ENCODE results near the gene CNOT3. TPM values are rescaled to one million over a fixed set of nuclear protein-coding genes. Genes with fewer than 3 reads are reported as not detected.
A peak's percentile ranks its signal among the peaks of the same experiment; 100 is the strongest.

Gene CNOT3
- total RNA-seq, 1 experiment from 2014 or later, result 76.7 TPM

DNA sequence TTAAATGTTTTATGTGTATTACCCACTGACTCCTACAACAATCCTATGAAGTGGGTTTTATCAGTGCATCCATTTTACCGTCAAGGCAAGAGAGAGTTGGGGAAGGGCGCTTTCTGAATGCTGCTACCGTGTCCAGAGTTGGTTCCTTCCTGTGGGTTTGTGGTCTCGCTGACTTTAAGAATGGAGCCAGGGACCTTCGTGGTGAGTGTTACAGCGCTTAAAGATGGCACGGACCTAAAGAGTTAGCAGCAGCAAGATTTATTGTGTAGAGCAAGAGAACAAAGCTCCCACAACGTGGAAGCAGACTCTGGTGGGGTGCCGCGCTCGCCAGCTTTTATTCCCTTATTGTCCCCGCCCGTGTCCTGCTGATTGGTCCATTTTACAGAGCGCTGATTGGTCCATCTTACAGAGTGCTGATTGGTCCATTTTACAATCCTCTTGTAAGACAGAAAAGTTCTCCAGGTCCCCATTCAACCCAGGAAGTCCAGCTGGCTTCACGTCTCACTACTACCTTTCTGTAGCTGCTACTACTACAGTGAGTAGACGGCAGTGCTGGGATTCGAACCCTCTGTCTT is 43.0 kb upstream of the CNOT3 start (continued):
- TF ChIP-seq ZNF274 (IDR thresholded peaks at IDR 0.05; ENCODE audit: low read depth, low read length), result no peak

DNA sequence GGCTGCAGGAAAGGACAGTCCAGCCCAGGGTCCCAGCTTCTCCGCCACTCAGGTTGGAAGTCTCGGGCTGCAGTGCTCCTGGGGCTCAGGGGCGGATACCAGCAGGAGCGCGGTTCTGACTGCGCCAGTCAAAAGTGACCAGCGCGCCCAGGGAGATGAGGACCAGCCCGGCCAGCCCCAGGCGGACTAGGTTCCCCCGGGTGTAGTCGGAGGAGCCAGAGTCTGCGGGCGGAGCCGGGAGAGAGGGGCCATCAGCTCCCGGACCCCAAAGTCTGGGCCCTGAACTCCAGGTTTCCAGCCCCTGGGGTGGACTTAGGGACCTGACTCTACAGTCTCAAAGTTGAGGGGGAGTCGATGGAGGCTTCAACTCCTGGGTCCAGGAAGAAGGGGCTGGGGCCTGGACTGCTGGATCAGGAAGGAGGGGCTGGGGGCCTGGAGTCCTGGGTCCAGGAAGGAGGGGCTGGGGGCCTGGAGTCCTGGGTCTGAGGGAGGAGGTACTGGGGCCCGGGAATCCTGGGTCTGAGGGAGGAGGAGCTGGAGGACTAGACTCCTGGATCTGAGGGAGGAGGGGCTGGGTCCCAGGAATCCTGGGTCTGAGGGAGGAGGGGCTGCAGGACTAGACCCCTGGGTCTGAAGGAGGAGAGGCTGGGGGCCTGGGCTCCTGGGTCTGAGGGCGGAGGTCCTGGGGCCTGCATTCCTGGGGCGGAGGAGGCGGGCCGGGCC is 42.3 kb upstream of the CNOT3 start:
- peaks cover 7 to 20% of the 10 kb centered on the region in 2 experiments; a peak in 3 of 4 replicates for H3K4me1 ChIP-seq (ENCODE audit: control insufficient read depth in 1 of 2, insufficient read depth in 2 of 2, low read length in 2 of 2)
- intact Hi-C loops (cut with micrococcal nuclease), result loop anchor here (10.0 kb wide), 1 partner anchor 290 kb away; no protein-coding TSS in a partner anchor
- no TSS peak for BruUV-seq (replicated peaks)
- POLR2A ChIA-PET, result no interaction called here
- no peaks in the 10 kb centered on the region for H4K20me1 ChIP-seq (ENCODE audit: insufficient read depth)
- DNase-seq (ENCODE audit: low read depth, low spot score) (no peak), ATAC-seq (no peak; the same call in 1 of the 2 replicates)
- RAD21 ChIA-PET (ENCODE audit: low non-redundant PET in 1 of 2, low total read pairs in 2 of 2, uncharacterized antibody in 2 of 2, unreplicated experiment in 2 of 2), result interaction anchor here in 1 of 2 experiments (0.6 kb wide), 1 partner anchor 298 kb away, joined by 4 read pairs; no protein-coding TSS in a partner anchor
- H3K9me3 ChIP-seq (ENCODE audit: control insufficient read depth in 1 of 2, insufficient read depth in 1 of 2, low read depth in 1 of 2, low read length in 2 of 2), result no peaks in the 10 kb centered on the region
- H3K9ac ChIP-seq (ENCODE audit: low read length), result peak overlapping the region; percentile 41; the same call in 1 of the 2 replicates
- H3K79me2 ChIP-seq (ENCODE audit: insufficient read depth, low read length), result no peaks in the 10 kb centered on the region
- no peaks in the 10 kb centered on the region for H3K27me3 ChIP-seq (ENCODE audit: insufficient read depth, low read length)
- peak overlapping the region; percentile 54 for H2AFZ ChIP-seq (ENCODE audit: low read depth, low read length, poor library complexity, severe bottlenecking)
- H3K4me3 ChIP-seq (replicated peaks in 1 of 2; ENCODE audit: low read depth in 1 of 2, low read length in 2 of 2), result peak overlapping the region; percentile 33 to 51
- peak overlapping the region; percentile 80 for H3K4me2 ChIP-seq (ENCODE audit: low read length)
- no peaks in the 10 kb centered on the region for H3K9me2 ChIP-seq (ENCODE audit: insufficient read depth)
- H3K27ac ChIP-seq (ENCODE audit: low read depth, low read length), result peak overlapping the region; percentile 10; the same call in 1 of the 2 replicates
- CTCF ChIA-PET, result no interaction called here
- H3K36me3 ChIP-seq (ENCODE audit: control insufficient read depth in 1 of 2, insufficient read depth in 2 of 2, low read length in 2 of 2), result no peaks in the 10 kb centered on the region
- TF ChIP-seq YY1 (IDR thresholded peaks at IDR 0.05; ENCODE audit: extremely low read depth, insufficient replicate concordance, low read depth, low read length), result no peak
- TF ChIP-seq, protein P1, sequence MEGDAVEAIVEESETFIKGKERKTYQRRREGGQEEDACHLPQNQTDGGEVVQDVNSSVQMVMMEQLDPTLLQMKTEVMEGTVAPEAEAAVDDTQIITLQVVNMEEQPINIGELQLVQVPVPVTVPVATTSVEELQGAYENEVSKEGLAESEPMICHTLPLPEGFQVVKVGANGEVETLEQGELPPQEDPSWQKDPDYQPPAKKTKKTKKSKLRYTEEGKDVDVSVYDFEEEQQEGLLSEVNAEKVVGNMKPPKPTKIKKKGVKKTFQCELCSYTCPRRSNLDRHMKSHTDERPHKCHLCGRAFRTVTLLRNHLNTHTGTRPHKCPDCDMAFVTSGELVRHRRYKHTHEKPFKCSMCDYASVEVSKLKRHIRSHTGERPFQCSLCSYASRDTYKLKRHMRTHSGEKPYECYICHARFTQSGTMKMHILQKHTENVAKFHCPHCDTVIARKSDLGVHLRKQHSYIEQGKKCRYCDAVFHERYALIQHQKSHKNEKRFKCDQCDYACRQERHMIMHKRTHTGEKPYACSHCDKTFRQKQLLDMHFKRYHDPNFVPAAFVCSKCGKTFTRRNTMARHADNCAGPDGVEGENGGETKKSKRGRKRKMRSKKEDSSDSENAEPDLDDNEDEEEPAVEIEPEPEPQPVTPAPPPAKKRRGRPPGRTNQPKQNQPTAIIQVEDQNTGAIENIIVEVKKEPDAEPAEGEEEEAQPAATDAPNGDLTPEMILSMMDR (IDR thresholded peaks at IDR 0.05 in 2 of 3, conservative IDR thresholded peaks at IDR 0.05 in 1 of 3; ENCODE audit: borderline replicate concordance in 1 of 3, insufficient read depth in 1 of 3, low read depth in 2 of 3, low read length in 2 of 3), result no peak
- no peak for TF ChIP-seq TCF7L2 (IDR thresholded peaks at IDR 0.05; ENCODE audit: borderline replicate concordance, extremely low read depth, insufficient read depth, insufficient read length)
- no peak for TF ChIP-seq CEBPB (IDR thresholded peaks at IDR 0.05; ENCODE audit: low read depth)
- TF ChIP-seq, protein P2, sequence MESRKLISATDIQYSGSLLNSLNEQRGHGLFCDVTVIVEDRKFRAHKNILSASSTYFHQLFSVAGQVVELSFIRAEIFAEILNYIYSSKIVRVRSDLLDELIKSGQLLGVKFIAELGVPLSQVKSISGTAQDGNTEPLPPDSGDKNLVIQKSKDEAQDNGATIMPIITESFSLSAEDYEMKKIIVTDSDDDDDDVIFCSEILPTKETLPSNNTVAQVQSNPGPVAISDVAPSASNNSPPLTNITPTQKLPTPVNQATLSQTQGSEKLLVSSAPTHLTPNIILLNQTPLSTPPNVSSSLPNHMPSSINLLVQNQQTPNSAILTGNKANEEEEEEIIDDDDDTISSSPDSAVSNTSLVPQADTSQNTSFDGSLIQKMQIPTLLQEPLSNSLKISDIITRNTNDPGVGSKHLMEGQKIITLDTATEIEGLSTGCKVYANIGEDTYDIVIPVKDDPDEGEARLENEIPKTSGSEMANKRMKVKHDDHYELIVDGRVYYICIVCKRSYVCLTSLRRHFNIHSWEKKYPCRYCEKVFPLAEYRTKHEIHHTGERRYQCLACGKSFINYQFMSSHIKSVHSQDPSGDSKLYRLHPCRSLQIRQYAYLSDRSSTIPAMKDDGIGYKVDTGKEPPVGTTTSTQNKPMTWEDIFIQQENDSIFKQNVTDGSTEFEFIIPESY (IDR thresholded peaks at IDR 0.05; ENCODE audit: extremely low read depth, insufficient replicate concordance, low read length), result no peak
- TF ChIP-seq, protein P3, sequence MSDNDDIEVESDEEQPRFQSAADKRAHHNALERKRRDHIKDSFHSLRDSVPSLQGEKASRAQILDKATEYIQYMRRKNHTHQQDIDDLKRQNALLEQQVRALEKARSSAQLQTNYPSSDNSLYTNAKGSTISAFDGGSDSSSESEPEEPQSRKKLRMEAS (IDR thresholded peaks at IDR 0.05), result no peak
- no peak for TF ChIP-seq ZNF274 (IDR thresholded peaks at IDR 0.05; ENCODE audit: low read depth, low read length)
- no peak for TF ChIP-seq RAD21 (IDR thresholded peaks at IDR 0.05; ENCODE audit: low read depth)
- no peak for TF ChIP-seq SIN3A (IDR thresholded peaks at IDR 0.05; ENCODE audit: low read depth)
- TF ChIP-seq SP1 (IDR thresholded peaks at IDR 0.05; ENCODE audit: low read depth), result no peak
- no peak for TF ChIP-seq ELF1 (IDR thresholded peaks at IDR 0.05; ENCODE audit: borderline replicate concordance, low read depth)
- TF ChIP-seq, protein P4, sequence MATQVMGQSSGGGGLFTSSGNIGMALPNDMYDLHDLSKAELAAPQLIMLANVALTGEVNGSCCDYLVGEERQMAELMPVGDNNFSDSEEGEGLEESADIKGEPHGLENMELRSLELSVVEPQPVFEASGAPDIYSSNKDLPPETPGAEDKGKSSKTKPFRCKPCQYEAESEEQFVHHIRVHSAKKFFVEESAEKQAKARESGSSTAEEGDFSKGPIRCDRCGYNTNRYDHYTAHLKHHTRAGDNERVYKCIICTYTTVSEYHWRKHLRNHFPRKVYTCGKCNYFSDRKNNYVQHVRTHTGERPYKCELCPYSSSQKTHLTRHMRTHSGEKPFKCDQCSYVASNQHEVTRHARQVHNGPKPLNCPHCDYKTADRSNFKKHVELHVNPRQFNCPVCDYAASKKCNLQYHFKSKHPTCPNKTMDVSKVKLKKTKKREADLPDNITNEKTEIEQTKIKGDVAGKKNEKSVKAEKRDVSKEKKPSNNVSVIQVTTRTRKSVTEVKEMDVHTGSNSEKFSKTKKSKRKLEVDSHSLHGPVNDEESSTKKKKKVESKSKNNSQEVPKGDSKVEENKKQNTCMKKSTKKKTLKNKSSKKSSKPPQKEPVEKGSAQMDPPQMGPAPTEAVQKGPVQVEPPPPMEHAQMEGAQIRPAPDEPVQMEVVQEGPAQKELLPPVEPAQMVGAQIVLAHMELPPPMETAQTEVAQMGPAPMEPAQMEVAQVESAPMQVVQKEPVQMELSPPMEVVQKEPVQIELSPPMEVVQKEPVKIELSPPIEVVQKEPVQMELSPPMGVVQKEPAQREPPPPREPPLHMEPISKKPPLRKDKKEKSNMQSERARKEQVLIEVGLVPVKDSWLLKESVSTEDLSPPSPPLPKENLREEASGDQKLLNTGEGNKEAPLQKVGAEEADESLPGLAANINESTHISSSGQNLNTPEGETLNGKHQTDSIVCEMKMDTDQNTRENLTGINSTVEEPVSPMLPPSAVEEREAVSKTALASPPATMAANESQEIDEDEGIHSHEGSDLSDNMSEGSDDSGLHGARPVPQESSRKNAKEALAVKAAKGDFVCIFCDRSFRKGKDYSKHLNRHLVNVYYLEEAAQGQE (IDR thresholded peaks at IDR 0.05; ENCODE audit: low read depth), result no peak
- no peak for TF ChIP-seq JUND (IDR thresholded peaks at IDR 0.05)
- TF ChIP-seq POLR2A (IDR thresholded peaks at IDR 0.05; ENCODE audit: borderline replicate concordance, extremely low read depth, insufficient read depth, insufficient read length), result no peak
- no peak for TF ChIP-seq FOSL1 (IDR thresholded peaks at IDR 0.05; ENCODE audit: low read depth)
